ENCODE data around the gene INCA1. TPM values are rescaled to one million over a fixed set of nuclear protein-coding genes. Genes with fewer than 3 reads are reported as not detected.

INCA1 gene
- total RNA-seq, 1 donor from 2014 or later = 2.2 TPM

- Mint-ChIP-seq H3K27me3 (ENCODE audit: unreplicated experiment) (peaks cover 13% of the 10 kb centered on the region), H3K9me3 (ENCODE audit: unreplicated experiment) (no peaks in the 10 kb centered on the region), H3K4me1 (ENCODE audit: unreplicated experiment) (peaks cover 4% of the 10 kb centered on the region), H3K4me3 (ENCODE audit: unreplicated experiment) (no peak overlapping the region), H3K36me3 (ENCODE audit: low read depth, unreplicated experiment) (peaks cover 60% of the 10 kb centered on the region), H3K27ac (ENCODE audit: unreplicated experiment) (no peak overlapping the region)
- no peak for DNase-seq (ENCODE audit: low spot score)
- no peak for TF ChIP-seq CTCF (IDR thresholded peaks at IDR 0.05; ENCODE audit: unreplicated experiment)
These were observed 24.6 kb downstream of the INCA1 start for GRCh38 chr17:4972752-4973151.

- no peak overlapping the region for H3K27ac Mint-ChIP-seq (ENCODE audit: unreplicated experiment)
- TF ChIP-seq CTCF (IDR thresholded peaks at IDR 0.05; ENCODE audit: unreplicated experiment) = no peak
- H3K36me3 Mint-ChIP-seq (ENCODE audit: low read depth, unreplicated experiment) = peaks cover 59% of the 10 kb centered on the region
- H3K27me3 Mint-ChIP-seq (ENCODE audit: unreplicated experiment) = peaks cover 11% of the 10 kb centered on the region
- no peaks in the 10 kb centered on the region for H3K9me3 Mint-ChIP-seq (ENCODE audit: unreplicated experiment)
- no peak for DNase-seq (ENCODE audit: low spot score)
- peaks cover 4% of the 10 kb centered on the region for H3K4me1 Mint-ChIP-seq (ENCODE audit: unreplicated experiment)
- no peak overlapping the region for H3K4me3 Mint-ChIP-seq (ENCODE audit: unreplicated experiment)
These were observed 25.0 kb downstream of the INCA1 start for GRCh38 chr17:4972322-4972721.

GRCh38 chr17:4971826-4972225 lies 25.5 kb downstream of the INCA1 start:
- H3K27me3 Mint-ChIP-seq (ENCODE audit: unreplicated experiment) = peaks cover 9% of the 10 kb centered on the region
- H3K4me1 Mint-ChIP-seq (ENCODE audit: unreplicated experiment) = peaks cover 4% of the 10 kb centered on the region
- H3K9me3 Mint-ChIP-seq (ENCODE audit: unreplicated experiment) = no peaks in the 10 kb centered on the region
- DNase-seq (ENCODE audit: low spot score) = no peak
- no peak overlapping the region for H3K27ac Mint-ChIP-seq (ENCODE audit: unreplicated experiment)
- H3K4me3 Mint-ChIP-seq (ENCODE audit: unreplicated experiment) = peak overlapping the region; percentile 47
- H3K36me3 Mint-ChIP-seq (ENCODE audit: low read depth, unreplicated experiment) = peaks cover 54% of the 10 kb centered on the region
- no peak for TF ChIP-seq CTCF (IDR thresholded peaks at IDR 0.05; ENCODE audit: unreplicated experiment)

- peaks cover 12% of the 10 kb centered on the region for H3K4me1 Mint-ChIP-seq (ENCODE audit: unreplicated experiment)
- H3K27me3 Mint-ChIP-seq (ENCODE audit: unreplicated experiment) = peaks cover 12% of the 10 kb centered on the region
- H3K4me3 Mint-ChIP-seq (ENCODE audit: unreplicated experiment) = peak overlapping the region; percentile 37
- H3K9me3 Mint-ChIP-seq (ENCODE audit: unreplicated experiment) = no peaks in the 10 kb centered on the region
- no peak for TF ChIP-seq CTCF (IDR thresholded peaks at IDR 0.05; ENCODE audit: unreplicated experiment)
- no peak for DNase-seq (ENCODE audit: low spot score)
- peaks cover 51% of the 10 kb centered on the region for H3K36me3 Mint-ChIP-seq (ENCODE audit: low read depth, unreplicated experiment)
- no peak overlapping the region for H3K27ac Mint-ChIP-seq (ENCODE audit: unreplicated experiment)
These were observed 27.0 kb downstream of the INCA1 start for GRCh38 chr17:4970273-4970672.

GRCh38 chr17:4969551-4970173 lies 27.7 kb downstream of the INCA1 start:
- Mint-ChIP-seq H3K9me3 (ENCODE audit: unreplicated experiment) (no peaks in the 10 kb centered on the region), H3K27me3 (ENCODE audit: unreplicated experiment) (peaks cover 12% of the 10 kb centered on the region), H3K4me3 (ENCODE audit: unreplicated experiment) (no peak overlapping the region), H3K4me1 (ENCODE audit: unreplicated experiment) (peaks cover 12% of the 10 kb centered on the region), H3K36me3 (ENCODE audit: low read depth, unreplicated experiment) (peaks cover 48% of the 10 kb centered on the region), H3K27ac (ENCODE audit: unreplicated experiment) (no peak overlapping the region)
- DNase-seq (ENCODE audit: low spot score) = no peak
- no peak for TF ChIP-seq CTCF (IDR thresholded peaks at IDR 0.05; ENCODE audit: unreplicated experiment)
